Measurements from ENCODE around the gene SLC25A21. TPM values are rescaled to one million over a fixed set of nuclear protein-coding genes. Genes with fewer than 3 reads are reported as not detected.
"Not testable (repeated sequence)": the region's sequence is repeated elsewhere in the genome, so short reads cannot be mapped to it uniquely, and the experiment has no call there.

SLC25A21 gene
- total RNA-seq, 1 experiment from 2014 or later, result 8.2 TPM

GRCh38 chr14:36935976-36936678 lies 236.3 kb downstream of the SLC25A21 start:
- in situ Hi-C loops (cut with HindIII; ENCODE audit: low sequenced_read_pairs), result no loop called here
- no peak for DNase-seq (ENCODE audit: low spot score)

- in situ Hi-C loops (cut with HindIII; ENCODE audit: low sequenced_read_pairs), result no loop called here
- no peak for DNase-seq (ENCODE audit: low spot score)
Observed at GRCh38 chr14:36934304-36934703, 238.1 kb downstream of the SLC25A21 start.

DNA sequence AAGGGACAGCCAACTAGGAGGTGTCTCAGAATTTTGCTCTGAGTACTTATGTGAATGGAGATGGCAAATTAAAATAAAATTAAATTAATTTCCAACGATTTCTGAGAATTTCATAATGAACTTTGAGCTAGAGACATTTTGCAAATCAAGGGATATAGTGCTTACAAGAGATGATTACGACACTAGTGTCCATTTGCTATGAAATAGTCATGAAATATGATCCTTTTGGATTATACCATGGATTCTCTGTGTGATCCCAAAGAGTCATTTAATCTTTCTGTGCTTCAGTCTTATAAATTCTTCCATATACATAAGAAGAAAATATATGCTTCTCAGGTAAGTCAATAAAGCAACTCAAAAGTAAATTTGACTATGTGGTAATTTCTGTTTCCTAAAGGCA lies 240.6 kb downstream of the SLC25A21 start:
- in situ Hi-C loops (cut with HindIII; ENCODE audit: low sequenced_read_pairs), result no loop called here
- DNase-seq (ENCODE audit: low spot score), result no peak

DNA sequence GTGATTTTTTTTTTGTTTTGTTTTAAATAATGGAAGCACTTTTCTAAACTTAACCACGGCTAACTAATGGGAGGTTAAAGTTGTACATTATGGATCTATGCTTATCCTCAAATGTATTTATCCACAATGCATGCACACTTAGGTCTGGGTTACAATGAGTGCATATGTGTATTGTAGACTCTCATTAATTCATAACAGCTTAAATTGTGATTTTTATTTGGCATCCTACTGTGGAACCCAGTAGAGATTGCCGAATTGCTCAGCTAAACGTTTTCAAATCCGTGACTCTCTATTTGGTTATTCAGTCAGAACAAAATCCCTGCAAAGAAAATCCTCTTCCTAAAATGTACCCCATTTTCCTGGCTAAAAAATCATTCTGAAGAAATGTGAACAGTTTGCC lies 244.0 kb downstream of the SLC25A21 start:
- DNase-seq (ENCODE audit: low spot score), result no peak
- in situ Hi-C loops (cut with HindIII; ENCODE audit: low sequenced_read_pairs), result no loop called here

DNA sequence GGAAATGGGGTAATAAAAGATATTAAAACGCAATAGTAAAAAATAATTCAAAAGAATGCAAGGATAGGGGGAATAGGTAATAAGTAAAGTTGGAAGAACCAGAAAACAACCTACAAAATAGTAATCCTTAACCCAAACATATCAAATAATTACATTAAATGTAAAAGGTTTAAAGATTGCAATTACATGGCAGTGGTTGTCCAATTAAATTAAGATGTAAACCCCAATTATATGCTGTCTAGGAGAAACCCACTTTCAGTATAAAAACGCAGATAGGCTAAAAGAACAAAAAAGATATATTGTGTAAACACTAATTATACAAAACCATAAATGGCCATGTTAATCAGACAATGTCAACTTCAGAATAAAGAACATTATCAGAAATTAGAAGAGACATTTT lies 247.3 kb downstream of the SLC25A21 start:
- in situ Hi-C loops (cut with HindIII; ENCODE audit: low sequenced_read_pairs), result no loop called here

DNA sequence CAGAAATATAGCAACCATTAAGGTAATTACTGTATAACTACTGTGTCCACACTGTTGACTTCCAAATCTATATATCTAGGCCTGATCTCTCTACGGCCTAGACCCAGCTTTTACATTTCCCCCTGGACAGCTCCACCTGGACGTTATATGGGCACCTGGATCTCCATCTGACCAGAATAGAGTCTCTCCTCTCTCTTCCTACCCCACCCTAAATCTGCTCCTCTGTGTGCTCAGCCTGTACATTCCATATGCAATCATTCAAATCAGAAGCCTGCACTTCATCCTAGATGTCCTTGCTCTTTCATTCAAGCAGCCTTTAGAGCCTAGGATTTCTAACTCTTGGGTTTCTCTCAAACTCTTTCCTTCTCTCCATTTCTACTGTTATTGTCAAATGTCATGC lies 255.7 kb downstream of the SLC25A21 start:
- no peak for DNase-seq (ENCODE audit: low spot score)
- in situ Hi-C loops (cut with HindIII; ENCODE audit: low sequenced_read_pairs), result no loop called here

More for the DNA sequence above, 247.3 kb downstream of the SLC25A21 start:
- DNase-seq (ENCODE audit: low spot score), result no peak

- in situ Hi-C loops (cut with HindIII; ENCODE audit: low sequenced_read_pairs), result no loop called here
- DNase-seq (ENCODE audit: low spot score), result no peak
Observed at GRCh38 chr14:36915081-36915480, 257.3 kb downstream of the SLC25A21 start.

- DNase-seq (ENCODE audit: low spot score), result no peak
- in situ Hi-C loops (cut with HindIII; ENCODE audit: low sequenced_read_pairs), result no loop called here
Observed at GRCh38 chr14:36910578-36910977, 261.8 kb downstream of the SLC25A21 start.

GRCh38 chr14:36905272-36905888 lies 267.0 kb downstream of the SLC25A21 start:
- in situ Hi-C loops (cut with HindIII; ENCODE audit: low sequenced_read_pairs), result no loop called here
- no peak for DNase-seq (ENCODE audit: low spot score)

DNA sequence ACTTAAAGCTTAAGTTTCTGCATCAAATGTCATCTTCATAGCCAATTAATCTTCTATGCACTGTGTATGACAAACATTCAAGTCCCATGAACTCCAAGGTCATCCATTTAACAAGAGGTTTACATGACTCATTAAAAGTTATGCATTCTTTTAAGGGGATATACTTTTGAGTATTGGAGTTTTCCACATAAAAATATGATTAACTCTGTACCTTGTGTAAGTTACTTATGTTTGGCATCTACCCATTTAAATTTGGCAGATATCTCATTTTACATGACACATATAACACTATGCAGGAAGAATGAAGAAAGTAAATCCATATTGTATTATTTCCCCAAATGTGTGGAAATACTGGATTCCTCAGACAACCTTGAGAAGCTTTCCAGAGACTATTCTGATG lies 270.5 kb downstream of the SLC25A21 start:
- in situ Hi-C loops (cut with HindIII; ENCODE audit: low sequenced_read_pairs), result no loop called here
- DNase-seq (ENCODE audit: low spot score), result no peak

DNA sequence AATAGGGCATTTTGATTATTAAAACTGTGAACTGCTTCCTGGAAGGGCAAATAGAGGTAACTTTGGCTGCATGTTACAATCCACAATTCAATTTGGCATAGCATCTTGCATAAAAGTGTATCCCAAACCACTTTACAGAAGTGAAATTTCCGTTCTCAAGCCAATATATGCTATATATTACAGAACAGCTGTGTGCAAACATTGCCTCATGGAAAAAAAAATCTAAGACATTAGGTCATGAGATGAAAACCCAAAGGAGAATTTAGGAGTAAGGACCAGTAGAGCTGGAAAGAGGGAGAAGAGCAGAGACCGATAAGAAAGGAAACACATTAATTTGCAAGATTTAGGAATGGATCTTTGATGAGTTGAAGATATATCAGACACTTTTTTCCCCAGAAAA lies 271.6 kb downstream of the SLC25A21 start:
- DNase-seq (ENCODE audit: low spot score), result no peak
- in situ Hi-C loops (cut with HindIII; ENCODE audit: low sequenced_read_pairs), result no loop called here

DNA sequence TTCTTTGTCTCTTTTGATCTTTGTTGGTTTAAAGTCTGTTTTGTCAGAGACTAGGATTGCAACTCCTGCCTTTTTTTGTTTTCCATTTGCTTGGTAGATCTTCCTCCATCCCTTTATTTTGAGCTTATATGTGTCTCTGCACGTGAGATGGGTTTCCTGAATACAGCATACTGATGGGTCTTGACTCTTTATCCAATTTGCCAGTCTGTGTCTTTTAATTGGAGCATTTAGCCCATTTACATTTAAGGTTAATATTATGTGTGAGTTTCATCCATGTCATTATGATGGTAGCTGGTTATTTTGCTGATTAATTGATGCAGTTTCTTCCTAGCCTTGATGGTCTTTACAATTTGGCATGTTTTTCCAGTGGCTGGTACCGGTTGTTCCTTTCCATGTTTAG lies 276.1 kb downstream of the SLC25A21 start:
- in situ Hi-C loops (cut with HindIII; ENCODE audit: low sequenced_read_pairs); DNase-seq (ENCODE audit: low spot score): not testable (repeated sequence)

- DNase-seq (ENCODE audit: low spot score), result no peak
- in situ Hi-C loops (cut with HindIII; ENCODE audit: low sequenced_read_pairs), result no loop called here
Observed at GRCh38 chr14:36884049-36884448, 288.4 kb downstream of the SLC25A21 start.

DNA sequence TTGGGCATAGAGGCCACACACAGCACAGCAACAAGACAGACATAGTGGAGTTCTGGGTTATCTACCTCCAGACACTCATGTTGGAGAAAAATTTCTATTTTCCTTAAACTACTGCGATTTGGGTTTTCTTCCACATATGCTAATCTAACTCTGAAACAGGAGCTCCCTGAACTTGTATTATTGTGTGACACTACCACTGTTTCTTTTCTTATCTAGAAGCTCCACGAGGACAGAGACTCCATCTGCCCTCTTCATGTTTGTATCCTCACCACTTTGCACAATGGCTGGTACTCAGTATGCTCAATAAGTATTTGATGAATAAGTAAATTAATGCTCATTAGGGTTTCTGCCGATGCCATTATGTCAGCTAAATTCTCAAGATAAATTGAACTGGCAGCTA lies 292.1 kb downstream of the SLC25A21 start:
- DNase-seq (ENCODE audit: low spot score), result no peak

DNA sequence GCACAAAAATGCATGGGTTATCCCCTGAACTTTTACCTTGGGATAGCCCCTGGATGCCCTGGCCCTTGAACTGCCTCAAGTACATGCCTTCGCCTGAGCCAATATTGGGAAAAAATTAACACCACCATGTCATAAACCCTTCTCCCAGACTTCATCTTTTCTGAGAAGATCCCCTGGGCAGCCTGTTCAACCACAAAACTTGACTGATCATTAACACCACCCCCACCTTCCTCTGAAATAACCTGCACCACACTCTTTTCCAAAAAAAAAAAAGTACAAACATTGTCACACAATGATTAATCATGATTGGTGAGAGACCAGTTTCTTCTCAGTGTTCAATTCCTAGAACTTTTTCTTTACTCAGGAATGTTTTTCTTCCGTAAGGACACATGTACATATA lies 292.8 kb downstream of the SLC25A21 start:
- DNase-seq (ENCODE audit: low spot score), result no peak
- in situ Hi-C loops (cut with HindIII; ENCODE audit: low sequenced_read_pairs), result no loop called here

More for the DNA sequence above, 292.1 kb downstream of the SLC25A21 start:
- in situ Hi-C loops (cut with HindIII; ENCODE audit: low sequenced_read_pairs), result no loop called here

DNA sequence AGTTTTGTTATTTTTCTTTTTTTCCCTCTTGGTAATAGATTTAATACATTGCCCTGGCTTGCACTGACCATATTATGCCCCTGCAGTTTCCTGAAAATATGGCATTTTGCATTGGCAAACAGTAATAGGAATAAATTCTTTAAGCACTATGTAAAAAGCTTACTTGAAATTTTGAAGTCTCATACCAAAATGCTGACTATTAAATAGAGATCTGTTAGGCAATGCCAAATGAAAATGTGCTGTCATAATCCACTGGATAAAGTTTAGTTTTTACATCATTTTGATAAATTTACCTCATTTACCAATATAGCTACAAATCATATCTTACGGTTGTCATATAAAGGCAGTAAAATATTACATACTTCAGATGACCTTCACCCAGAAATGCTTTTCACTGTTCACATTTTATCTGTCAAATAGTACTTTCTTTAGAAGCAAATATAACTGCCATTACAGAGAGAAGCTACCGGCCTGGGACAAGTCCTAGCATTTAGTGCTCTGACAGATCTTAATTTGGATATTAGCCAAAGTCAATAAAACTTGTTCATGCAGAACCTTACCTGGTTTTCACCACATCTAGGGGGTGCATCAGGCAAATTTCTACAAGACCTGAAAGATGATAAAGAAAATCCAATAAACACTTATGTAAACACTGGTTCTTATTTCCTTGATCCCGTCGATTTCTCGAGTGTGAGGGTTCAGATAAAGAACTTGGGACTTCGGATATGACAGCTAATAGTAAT lies 297.8 kb downstream of the SLC25A21 start:
- DNase-seq (ENCODE audit: low spot score), result no peak
- in situ Hi-C loops (cut with HindIII; ENCODE audit: low sequenced_read_pairs), result no loop called here

DNA sequence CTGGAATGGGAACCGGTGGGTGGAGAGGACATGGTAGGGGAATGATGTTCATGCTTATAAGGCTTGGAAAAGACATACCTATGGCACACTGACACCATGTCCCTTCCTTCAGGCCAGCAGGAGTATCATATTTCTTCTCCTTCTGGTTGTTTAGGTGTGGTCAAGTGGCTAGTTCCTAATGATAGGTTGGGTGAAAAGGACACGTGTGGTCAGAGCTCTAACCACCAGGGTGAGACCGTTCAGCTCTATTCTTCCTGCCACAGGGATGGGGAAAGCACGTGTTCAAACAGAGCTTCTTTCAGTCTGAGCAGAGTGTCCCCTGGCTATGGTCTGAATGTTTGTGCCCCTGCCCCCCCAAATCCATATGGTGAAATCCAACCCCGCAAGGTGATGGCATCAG lies 301.6 kb downstream of the SLC25A21 start:
- in situ Hi-C loops (cut with HindIII; ENCODE audit: low sequenced_read_pairs), result no loop called here
- DNase-seq (ENCODE audit: low spot score), result no peak

GRCh38 chr14:36869125-36869524 lies 303.3 kb downstream of the SLC25A21 start:
- in situ Hi-C loops (cut with HindIII; ENCODE audit: low sequenced_read_pairs), result no loop called here
- DNase-seq (ENCODE audit: low spot score), result no peak

GRCh38 chr14:36866867-36867266 lies 305.5 kb downstream of the SLC25A21 start:
- no peak for DNase-seq (ENCODE audit: low spot score)
- in situ Hi-C loops (cut with HindIII; ENCODE audit: low sequenced_read_pairs), result no loop called here

GRCh38 chr14:36863271-36863670 lies 309.1 kb downstream of the SLC25A21 start:
- no peak for DNase-seq (ENCODE audit: low spot score)
- in situ Hi-C loops (cut with HindIII; ENCODE audit: low sequenced_read_pairs), result no loop called here

Measured in G401 (cell line).